ENCODE results near the gene WFS1. TPM values are rescaled to one million over a fixed set of nuclear protein-coding genes. Genes with fewer than 3 reads are reported as not detected.

WFS1 gene
- total RNA-seq, 1 experiment from 2014 or later, result 19.5 TPM

DNA sequence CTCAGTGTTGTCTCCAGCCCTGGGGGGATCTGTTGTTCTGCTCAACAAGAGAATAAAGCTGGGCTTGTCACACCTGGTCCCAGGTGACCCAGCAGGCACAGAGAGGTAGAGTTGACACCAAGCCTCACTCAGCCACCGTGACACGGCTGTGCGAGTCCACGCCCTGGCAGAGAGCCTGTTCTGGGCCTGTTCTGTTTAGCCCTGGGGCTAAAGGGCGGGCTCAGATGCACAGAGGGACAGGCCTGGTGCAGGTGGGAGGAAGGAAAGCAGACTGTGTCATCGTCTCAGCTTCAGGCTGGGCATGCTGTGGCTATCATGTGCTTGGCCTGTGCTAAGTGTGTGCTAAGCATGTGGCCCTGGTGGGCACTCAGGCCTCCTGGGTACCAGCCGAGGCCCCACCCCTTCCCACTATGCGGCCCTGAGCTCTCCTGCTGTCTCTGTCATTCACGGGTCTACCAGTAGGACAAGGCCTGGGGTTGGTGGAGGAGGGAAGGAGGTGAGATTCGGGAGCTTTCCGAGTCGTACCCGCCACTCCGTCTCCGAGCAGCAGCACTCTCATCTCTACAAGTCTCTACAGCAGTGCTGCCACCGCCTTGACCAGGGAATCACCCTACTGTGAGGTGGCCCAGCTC, 10.8 kb downstream of the WFS1 start:
- DNase-seq (ENCODE audit: low read depth), result no peak

- DNase-seq (ENCODE audit: low read depth), result no peak
These were observed 12.0 kb downstream of the WFS1 start for GRCh38 chr4:6281436-6282313.

DNA sequence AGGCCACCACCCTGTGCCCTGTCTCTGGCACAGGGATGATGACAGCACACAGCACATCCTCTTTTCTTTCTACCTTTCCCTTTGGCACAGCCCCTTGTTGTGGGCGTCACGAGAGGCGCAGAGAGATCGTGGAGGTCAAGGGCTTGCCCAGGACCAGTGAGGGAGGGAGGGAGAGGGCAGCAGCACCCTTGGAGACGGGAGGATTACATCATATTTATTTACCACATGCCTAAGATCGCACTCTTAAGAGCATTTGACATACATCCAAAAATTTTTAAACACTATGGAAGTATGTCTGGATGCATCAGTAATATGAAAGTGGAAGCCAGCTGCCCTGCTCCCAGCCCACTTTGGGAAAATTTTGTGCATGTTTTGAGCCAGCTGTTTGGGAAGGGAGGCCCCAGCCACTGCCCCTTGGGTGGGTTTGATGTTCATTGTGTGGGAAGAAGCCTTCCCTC, 12.7 kb downstream of the WFS1 start:
- no peak for DNase-seq (ENCODE audit: low read depth)

GRCh38 chr4:6283282-6283681, 13.6 kb downstream of the WFS1 start:
- DNase-seq (ENCODE audit: low read depth), result no peak

DNA sequence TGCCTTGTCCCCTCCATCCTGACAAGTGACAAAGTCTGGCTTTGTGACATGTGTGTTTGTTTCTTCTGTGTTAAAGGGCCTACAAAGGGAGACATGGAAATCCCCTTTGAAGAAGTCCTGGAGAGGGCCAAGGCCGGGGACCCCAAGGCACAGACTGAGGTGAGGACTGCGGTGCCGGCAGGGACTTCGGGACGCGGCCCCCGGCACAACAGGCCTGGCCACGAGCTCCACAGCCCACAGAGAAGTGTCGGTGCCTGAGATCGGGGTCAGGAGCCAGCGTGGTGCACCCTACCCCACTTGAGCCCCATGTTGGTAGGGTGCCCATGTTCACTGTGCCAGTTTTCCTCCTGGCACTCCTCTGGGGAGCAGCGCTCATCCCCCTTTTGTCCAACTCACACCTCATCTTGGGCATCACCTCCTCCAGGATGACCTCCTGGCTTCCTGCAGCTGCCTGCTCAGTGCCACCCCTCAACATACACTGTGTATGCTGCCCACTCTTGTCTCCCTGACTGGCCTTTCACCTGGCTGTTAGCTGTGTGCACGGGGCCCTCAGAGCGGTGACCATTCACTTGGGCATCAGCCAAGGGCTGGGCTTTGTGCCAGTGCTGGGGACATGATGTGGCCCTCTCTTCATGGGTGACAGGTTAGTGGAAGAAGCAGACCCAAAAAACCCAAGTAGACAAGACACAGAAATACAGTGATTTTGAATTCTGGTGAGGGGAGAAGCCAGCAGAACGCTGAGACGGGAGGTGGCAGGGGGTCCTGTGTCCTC, 17.6 kb downstream of the WFS1 start:
- no peak for DNase-seq (ENCODE audit: low read depth)

DNA sequence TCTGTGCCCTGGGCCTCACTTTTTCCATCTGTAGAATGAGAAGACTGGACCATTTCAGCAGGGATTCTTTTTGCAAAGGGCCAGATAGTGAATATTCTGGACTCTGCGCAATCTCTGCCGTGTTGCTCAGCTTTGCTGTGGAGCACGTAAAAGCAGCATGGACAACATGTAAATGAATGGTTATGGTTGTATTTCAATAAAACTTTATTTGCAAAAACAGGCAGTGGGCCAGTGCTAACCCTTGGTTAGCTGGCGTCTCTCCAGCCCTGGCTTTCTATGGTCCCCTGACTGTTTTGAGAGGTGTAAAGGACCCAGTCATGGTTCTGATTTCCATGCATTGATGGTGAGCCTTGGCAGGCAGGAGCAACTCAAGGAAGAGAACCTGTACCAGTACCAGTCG, 18.7 kb downstream of the WFS1 start:
- DNase-seq (ENCODE audit: low read depth), result no peak

DNA sequence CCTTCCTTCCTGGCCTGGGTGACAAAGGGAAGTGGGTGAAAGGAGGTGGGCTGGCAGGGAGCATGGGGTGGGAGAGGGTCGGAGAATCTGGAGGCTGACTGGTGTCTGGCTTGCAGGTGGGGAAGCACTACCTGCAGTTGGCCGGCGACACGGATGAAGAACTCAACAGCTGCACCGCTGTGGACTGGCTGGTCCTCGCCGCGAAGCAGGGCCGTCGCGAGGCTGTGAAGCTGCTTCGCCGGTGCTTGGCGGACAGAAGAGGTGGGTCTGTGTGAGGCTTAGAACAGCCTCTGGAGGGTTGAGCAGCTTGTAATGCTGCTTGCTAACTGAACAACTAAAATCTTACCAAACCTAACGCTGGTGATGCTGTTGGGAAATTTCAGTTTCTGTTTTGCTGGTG, 19.2 kb downstream of the WFS1 start:
- no peak for DNase-seq (ENCODE audit: low read depth)

- DNase-seq (ENCODE audit: low read depth), result no peak
These were observed 20.6 kb downstream of the WFS1 start for GRCh38 chr4:6290256-6290655.

- DNase-seq (ENCODE audit: low read depth), result no peak
These were observed 21.3 kb downstream of the WFS1 start for GRCh38 chr4:6290769-6291547.

DNA sequence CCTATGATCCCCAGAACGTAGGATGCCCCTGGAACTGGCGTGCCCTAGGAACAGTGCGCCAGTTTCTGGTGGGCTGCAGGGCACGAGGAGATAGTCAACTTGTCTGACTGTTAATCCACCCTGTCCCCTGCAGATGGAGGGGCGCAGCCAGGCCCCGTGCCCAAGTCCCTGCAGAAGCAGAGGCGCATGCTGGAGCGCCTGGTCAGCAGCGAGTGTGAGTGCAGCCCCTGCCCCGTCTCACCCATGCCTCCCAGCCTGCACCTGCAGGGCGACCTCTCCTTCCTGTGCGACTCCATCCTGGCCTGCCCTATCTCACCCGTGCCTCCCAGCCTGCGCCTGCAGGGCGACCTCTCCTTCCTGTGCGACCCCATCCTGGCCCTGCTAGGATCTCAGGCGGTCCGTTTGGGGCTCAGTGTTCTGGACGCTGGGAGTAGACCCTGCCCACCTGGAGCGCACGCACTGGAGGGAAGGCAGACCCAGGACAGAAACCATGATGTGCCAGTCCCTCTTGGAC, 22.2 kb downstream of the WFS1 start:
- DNase-seq (ENCODE audit: low read depth), result no peak

DNA sequence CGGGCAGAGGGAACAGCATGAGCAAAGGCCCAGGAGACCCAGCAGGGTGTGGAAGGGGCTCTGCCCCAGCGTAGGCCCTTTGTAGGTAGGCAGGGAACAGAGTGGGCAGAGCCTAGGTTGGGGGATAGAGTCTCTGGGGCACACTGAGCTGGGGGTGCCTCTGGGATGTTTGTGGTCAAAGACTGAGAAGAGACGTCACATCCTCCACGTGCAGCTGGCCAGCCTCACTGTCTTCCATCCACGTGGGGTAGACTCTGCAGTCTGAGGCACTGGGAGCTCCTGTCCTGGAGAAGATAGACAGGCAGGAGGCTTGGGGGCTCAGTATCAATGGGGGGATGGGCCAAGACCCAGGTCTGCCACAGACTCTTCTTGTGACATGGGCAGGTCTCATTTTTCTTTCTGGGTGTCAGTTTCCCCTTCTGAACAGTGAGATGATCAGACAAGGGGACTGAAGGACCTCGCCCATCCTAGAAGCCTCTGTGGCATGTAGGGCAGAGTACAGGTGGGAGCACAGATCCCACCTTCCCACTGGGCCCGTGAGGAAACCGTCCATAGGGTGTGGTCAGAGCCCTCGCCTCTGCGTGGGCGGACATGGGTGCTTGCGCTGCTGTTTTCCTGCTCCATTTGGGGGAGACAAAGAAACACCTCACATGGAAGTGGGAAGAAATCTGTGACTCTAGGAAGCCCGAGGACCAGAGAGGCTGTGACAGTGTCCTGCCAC, 22.9 kb downstream of the WFS1 start:
- DNase-seq (ENCODE audit: low read depth), result no peak

DNA sequence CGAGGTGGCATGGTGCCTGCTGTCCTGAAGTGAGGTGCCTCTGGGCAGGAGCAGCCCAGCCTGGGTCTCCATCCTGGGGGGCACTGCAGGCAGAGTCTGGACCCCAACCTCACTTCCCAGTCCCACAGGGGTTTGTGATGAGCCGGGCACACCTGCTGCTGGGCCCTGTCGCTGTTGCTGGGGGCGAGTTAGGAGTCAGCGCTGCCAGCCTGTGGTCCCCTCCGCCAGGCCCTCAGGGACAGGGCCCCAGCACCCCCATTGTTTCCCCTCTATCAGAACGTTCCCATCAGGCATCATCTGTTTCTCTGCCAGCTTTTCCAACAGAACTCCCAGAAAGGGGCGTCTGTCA, 23.4 kb downstream of the WFS1 start:
- DNase-seq (ENCODE audit: low read depth), result no peak

GRCh38 chr4:6293661-6294060, 24.0 kb downstream of the WFS1 start:
- DNase-seq (ENCODE audit: low read depth), result no peak

DNA sequence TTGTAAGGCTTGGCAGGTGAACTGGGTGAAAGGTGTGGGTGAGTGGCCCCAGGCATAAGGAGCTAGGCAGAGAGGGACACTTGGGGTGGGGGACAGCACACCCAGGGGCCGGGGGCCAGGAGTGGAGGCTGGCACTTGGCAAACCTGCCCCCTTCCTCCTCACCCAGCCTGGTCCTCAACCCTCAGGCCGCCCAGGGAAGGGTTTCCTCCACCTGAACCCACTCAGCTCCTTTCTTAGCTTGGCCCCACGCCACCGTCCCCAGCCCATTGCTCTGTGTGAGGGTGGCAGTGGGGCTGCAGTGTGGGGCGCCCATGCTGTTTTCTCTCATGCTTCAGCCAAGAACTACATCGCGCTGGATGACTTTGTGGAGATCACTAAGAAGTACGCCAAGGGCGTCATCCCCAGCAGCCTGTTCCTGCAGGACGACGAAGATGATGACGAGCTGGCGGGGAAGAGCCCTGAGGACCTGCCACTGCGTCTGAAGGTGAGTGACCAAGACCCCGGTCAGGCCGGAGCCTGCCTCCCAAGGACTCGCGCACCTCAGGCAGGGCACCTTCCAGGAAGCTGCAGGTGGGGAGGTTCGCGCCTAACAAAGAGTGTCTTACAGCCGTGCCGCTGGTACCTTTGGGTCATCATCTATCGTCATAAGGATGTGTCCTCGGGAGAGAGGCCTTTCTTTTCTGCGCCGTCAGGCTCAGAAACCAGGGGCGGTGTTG, 25.2 kb downstream of the WFS1 start:
- no peak for DNase-seq (ENCODE audit: low read depth)

GRCh38 chr4:6295495-6295894, 25.8 kb downstream of the WFS1 start:
- DNase-seq (ENCODE audit: low read depth), result no peak

GRCh38 chr4:6296026-6296425, 26.4 kb downstream of the WFS1 start:
- no peak for DNase-seq (ENCODE audit: low read depth)

GRCh38 chr4:6297266-6297815, 27.7 kb downstream of the WFS1 start:
- no peak for DNase-seq (ENCODE audit: low read depth)

DNA sequence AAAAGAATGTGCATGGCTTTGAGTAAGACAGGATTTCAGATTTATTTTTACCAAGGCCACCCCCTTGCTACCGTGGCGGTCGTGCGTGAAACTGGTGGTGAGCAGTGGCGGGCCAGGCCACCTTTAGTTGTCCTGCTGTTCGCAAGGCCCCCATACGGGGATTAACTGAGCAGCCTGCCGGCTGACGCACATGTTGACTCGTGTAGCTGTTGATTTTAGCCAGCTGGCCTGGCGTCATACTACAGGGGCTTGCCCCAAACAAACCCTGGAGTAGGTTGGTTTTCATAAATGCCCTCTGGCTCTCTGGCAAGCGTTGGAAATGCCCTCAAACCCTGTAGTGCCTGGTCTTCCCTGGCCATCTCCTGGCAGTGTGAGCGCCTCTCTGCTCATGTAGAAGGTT, 28.4 kb downstream of the WFS1 start:
- no peak for DNase-seq (ENCODE audit: low read depth)

- DNase-seq (ENCODE audit: low read depth), result no peak
These were observed 29.2 kb downstream of the WFS1 start for GRCh38 chr4:6298852-6299251.

GRCh38 chr4:6299875-6300274, 30.2 kb downstream of the WFS1 start:
- DNase-seq (ENCODE audit: low read depth), result no peak
